ENCODE measurements around the gene CTNNAL1.

Gene CTNNAL1

DNA sequence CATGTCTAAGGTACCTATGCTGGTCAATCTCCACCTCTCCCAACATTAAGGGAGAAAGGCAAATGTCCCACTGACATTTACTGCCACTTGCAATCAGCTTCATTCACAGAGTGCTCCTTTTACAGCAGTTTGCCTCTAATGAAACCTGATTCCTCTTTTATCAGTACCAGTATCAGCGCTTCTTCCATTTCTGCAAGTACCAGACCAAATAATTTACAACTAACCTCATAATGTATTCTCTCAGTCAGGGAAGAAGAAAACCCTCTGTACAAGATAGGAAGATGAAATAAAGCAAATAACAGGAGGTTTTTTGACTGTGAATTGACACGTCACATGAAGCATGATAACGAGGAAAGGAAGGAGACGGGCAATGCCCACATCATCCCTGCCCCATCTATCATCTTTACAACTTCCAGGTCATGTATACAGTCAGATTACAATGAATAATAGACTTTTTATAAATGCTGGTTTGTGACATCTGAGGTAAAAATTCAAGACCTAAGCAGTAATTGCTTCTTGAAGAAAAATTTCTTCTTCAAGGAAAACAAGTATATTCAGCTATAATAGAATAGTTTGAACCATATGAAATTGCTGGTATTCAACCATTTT is 57.2 kb downstream of the CTNNAL1 start (continued):
- TF ChIP-seq ZNF2 (tag by site-specific recombination; IDR thresholded peaks at IDR 0.05) (no peak), ZNF341 (tag by site-specific recombination; IDR thresholded peaks at IDR 0.05; ENCODE audit: low read depth) (no peak), BCL11B (tag by site-specific recombination; IDR thresholded peaks at IDR 0.05; ENCODE audit: low read depth) (no peak), KLF16 (tag by site-specific recombination; IDR thresholded peaks at IDR 0.05) (no peak), ZNF324 (tag by site-specific recombination; IDR thresholded peaks at IDR 0.05) (no peak), ZNF274 (IDR thresholded peaks at IDR 0.05; ENCODE audit: low read length) (no peak), ZNF274 (tag by site-specific recombination; IDR thresholded peaks at IDR 0.05; ENCODE audit: borderline replicate concordance) (no peak), ZNF394 (tag by site-specific recombination; IDR thresholded peaks at IDR 0.05; ENCODE audit: borderline replicate concordance) (no peak), FEZF1 (tag by site-specific recombination; IDR thresholded peaks at IDR 0.05) (peak; percentile 91), ZBTB6 (tag by site-specific recombination; IDR thresholded peaks at IDR 0.05) (no peak), ZNF24 (tag by site-specific recombination; IDR thresholded peaks at IDR 0.05) (no peak), ZNF10 (tag by site-specific recombination; IDR thresholded peaks at IDR 0.05) (no peak), ZNF37A (tag by site-specific recombination; IDR thresholded peaks at IDR 0.05) (no peak), ZNF391 (tag by site-specific recombination; IDR thresholded peaks at IDR 0.05; ENCODE audit: borderline replicate concordance, low read depth) (no peak), GLIS2 (tag by site-specific recombination; IDR thresholded peaks at IDR 0.05) (no peak), ZNF266 (tag by site-specific recombination; IDR thresholded peaks at IDR 0.05; ENCODE audit: low read depth) (no peak), ZNF645 (tag by site-specific recombination; IDR thresholded peaks at IDR 0.05) (no peak), ZSCAN30 (tag by site-specific recombination; IDR thresholded peaks at IDR 0.05) (0 out of 2 replicates have a peak, but pooled peaks have one; percentile 34)
- TF ChIP-seq, protein P1, sequence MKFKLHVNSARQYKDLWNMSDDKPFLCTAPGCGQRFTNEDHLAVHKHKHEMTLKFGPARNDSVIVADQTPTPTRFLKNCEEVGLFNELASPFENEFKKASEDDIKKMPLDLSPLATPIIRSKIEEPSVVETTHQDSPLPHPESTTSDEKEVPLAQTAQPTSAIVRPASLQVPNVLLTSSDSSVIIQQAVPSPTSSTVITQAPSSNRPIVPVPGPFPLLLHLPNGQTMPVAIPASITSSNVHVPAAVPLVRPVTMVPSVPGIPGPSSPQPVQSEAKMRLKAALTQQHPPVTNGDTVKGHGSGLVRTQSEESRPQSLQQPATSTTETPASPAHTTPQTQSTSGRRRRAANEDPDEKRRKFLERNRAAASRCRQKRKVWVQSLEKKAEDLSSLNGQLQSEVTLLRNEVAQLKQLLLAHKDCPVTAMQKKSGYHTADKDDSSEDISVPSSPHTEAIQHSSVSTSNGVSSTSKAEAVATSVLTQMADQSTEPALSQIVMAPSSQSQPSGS (tag by site-specific recombination; IDR thresholded peaks at IDR 0.05; ENCODE audit: low read depth): no peak
- TF ChIP-seq, protein P2, sequence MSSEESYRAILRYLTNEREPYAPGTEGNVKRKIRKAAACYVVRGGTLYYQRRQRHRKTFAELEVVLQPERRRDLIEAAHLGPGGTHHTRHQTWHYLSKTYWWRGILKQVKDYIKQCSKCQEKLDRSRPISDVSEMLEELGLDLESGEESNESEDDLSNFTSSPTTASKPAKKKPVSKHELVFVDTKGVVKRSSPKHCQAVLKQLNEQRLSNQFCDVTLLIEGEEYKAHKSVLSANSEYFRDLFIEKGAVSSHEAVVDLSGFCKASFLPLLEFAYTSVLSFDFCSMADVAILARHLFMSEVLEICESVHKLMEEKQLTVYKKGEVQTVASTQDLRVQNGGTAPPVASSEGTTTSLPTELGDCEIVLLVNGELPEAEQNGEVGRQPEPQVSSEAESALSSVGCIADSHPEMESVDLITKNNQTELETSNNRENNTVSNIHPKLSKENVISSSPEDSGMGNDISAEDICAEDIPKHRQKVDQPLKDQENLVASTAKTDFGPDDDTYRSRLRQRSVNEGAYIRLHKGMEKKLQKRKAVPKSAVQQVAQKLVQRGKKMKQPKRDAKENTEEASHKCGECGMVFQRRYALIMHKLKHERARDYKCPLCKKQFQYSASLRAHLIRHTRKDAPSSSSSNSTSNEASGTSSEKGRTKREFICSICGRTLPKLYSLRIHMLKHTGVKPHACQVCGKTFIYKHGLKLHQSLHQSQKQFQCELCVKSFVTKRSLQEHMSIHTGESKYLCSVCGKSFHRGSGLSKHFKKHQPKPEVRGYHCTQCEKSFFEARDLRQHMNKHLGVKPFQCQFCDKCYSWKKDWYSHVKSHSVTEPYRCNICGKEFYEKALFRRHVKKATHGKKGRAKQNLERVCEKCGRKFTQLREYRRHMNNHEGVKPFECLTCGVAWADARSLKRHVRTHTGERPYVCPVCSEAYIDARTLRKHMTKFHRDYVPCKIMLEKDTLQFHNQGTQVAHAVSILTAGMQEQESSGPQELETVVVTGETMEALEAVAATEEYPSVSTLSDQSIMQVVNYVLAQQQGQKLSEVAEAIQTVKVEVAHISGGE (tag by site-specific recombination; conservative IDR thresholded peaks at IDR 0.05; ENCODE audit: low read depth): no peak
- TF ChIP-seq, protein P3, sequence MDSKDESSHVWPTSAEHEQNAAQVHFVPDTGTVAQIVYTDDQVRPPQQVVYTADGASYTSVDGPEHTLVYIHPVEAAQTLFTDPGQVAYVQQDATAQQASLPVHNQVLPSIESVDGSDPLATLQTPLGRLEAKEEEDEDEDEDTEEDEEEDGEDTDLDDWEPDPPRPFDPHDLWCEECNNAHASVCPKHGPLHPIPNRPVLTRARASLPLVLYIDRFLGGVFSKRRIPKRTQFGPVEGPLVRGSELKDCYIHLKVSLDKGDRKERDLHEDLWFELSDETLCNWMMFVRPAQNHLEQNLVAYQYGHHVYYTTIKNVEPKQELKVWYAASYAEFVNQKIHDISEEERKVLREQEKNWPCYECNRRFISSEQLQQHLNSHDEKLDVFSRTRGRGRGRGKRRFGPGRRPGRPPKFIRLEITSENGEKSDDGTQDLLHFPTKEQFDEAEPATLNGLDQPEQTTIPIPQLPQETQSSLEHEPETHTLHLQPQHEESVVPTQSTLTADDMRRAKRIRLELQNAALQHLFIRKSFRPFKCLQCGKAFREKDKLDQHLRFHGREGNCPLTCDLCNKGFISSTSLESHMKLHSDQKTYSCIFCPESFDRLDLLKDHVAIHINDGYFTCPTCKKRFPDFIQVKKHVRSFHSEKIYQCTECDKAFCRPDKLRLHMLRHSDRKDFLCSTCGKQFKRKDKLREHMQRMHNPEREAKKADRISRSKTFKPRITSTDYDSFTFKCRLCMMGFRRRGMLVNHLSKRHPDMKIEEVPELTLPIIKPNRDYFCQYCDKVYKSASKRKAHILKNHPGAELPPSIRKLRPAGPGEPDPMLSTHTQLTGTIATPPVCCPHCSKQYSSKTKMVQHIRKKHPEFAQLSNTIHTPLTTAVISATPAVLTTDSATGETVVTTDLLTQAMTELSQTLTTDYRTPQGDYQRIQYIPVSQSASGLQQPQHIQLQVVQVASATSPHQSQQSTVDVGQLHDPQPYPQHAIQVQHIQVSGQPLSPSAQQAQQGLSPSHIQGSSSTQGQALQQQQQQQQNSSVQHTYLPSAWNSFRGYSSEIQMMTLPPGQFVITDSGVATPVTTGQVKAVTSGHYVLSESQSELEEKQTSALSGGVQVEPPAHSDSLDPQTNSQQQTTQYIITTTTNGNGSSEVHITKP (tag by site-specific recombination; IDR thresholded peaks at IDR 0.05): peak; percentile 39; the same call in 1 of the 2 replicates
- TF ChIP-seq, protein P4, sequence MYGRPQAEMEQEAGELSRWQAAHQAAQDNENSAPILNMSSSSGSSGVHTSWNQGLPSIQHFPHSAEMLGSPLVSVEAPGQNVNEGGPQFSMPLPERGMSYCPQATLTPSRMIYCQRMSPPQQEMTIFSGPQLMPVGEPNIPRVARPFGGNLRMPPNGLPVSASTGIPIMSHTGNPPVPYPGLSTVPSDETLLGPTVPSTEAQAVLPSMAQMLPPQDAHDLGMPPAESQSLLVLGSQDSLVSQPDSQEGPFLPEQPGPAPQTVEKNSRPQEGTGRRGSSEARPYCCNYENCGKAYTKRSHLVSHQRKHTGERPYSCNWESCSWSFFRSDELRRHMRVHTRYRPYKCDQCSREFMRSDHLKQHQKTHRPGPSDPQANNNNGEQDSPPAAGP (tag by site-specific recombination; IDR thresholded peaks at IDR 0.05): no peak
- TF ChIP-seq, protein P5, sequence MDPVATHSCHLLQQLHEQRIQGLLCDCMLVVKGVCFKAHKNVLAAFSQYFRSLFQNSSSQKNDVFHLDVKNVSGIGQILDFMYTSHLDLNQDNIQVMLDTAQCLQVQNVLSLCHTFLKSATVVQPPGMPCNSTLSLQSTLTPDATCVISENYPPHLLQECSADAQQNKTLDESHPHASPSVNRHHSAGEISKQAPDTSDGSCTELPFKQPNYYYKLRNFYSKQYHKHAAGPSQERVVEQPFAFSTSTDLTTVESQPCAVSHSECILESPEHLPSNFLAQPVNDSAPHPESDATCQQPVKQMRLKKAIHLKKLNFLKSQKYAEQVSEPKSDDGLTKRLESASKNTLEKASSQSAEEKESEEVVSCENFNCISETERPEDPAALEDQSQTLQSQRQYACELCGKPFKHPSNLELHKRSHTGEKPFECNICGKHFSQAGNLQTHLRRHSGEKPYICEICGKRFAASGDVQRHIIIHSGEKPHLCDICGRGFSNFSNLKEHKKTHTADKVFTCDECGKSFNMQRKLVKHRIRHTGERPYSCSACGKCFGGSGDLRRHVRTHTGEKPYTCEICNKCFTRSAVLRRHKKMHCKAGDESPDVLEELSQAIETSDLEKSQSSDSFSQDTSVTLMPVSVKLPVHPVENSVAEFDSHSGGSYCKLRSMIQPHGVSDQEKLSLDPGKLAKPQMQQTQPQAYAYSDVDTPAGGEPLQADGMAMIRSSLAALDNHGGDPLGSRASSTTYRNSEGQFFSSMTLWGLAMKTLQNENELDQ (tag by site-specific recombination; IDR thresholded peaks at IDR 0.05; ENCODE audit: low read depth): no peak
